NCI-H526 treated with DMSO at 0.1 percent for 48 hours (cell line): ENCODE data around the gene TMPRSS11E.
"Not testable (repeated sequence)": the region's sequence is repeated elsewhere in the genome, so short reads cannot be mapped to it uniquely, and the experiment has no call there.

ENCODE experiments used
- DNase-seq: peaks from one replicate; lab custom pipeline; 2025; lab: John Stamatoyannopoulos, UW

The TMPRSS11E gene

GRCh38 chr4:68447201-68447600, at the start of gene TMPRSS11E:
Gene TMPRSS11E (plus strand): TSS chr4:68447463. CDS start chr4:68447513, 50 bp downstream.
- no peak for DNase-seq

- no peak for DNase-seq
Observed at GRCh38 chr4:68399306-68399705, 48.0 kb upstream of the TMPRSS11E start.

GRCh38 chr4:68401231-68401630, 46.0 kb upstream of the TMPRSS11E start:
- no peak for DNase-seq

- DNase-seq: no peak
Observed at GRCh38 chr4:68404153-68404552, 43.1 kb upstream of the TMPRSS11E start.

- not testable (repeated sequence) for DNase-seq
Observed at GRCh38 chr4:68405718-68406478, 41.4 kb upstream of the TMPRSS11E start.

- no peak for DNase-seq
Observed at GRCh38 chr4:68406479-68406859, 40.8 kb upstream of the TMPRSS11E start.

- not testable (repeated sequence) for DNase-seq
Observed at GRCh38 chr4:68407015-68407867, 40.0 kb upstream of the TMPRSS11E start.

- DNase-seq: peak; percentile 24
Observed at GRCh38 chr4:68407868-68408190, 39.4 kb upstream of the TMPRSS11E start.

- DNase-seq: no peak
Observed at GRCh38 chr4:68410149-68410548, 37.1 kb upstream of the TMPRSS11E start.

- no peak for DNase-seq
Observed at GRCh38 chr4:68410643-68411042, 36.6 kb upstream of the TMPRSS11E start.

GRCh38 chr4:68412031-68412430, 35.2 kb upstream of the TMPRSS11E start:
- DNase-seq: not testable (repeated sequence)

- no peak for DNase-seq
Observed at GRCh38 chr4:68416591-68416990, 30.7 kb upstream of the TMPRSS11E start.

GRCh38 chr4:68426516-68426915, 20.7 kb upstream of the TMPRSS11E start:
- DNase-seq: no peak

GRCh38 chr4:68430337-68430736, 16.9 kb upstream of the TMPRSS11E start:
- no peak for DNase-seq

- DNase-seq: no peak
Observed at GRCh38 chr4:68432320-68432719, 14.9 kb upstream of the TMPRSS11E start.

- DNase-seq: no peak
Observed at GRCh38 chr4:68433582-68433981, 13.7 kb upstream of the TMPRSS11E start.

- DNase-seq: no peak
Observed at GRCh38 chr4:68434277-68434676, 13.0 kb upstream of the TMPRSS11E start.

- no peak for DNase-seq
Observed at GRCh38 chr4:68434836-68435235, 12.4 kb upstream of the TMPRSS11E start.

- DNase-seq: no peak
Observed at GRCh38 chr4:68445111-68445510, 2.2 kb upstream of the TMPRSS11E start.

GRCh38 chr4:68451246-68452211, 4.3 kb downstream of the TMPRSS11E start:
- peak; percentile 27 for DNase-seq

GRCh38 chr4:68460085-68460484, 12.8 kb downstream of the TMPRSS11E start:
- DNase-seq: no peak

GRCh38 chr4:68461790-68462189, 14.5 kb downstream of the TMPRSS11E start:
- no peak for DNase-seq
